SIG-M5 treated with dmso at 0.1 percent for 504 hours (cell line): ENCODE results near the gene CC2D2B.

Source experiments
- DNase-seq: peaks from one replicate; lab custom pipeline; 2025; ENCODE audit not compliant: unreplicated experiment; lab: John Stamatoyannopoulos, UW

The CC2D2B gene

GRCh38 chr10:96073722-96074121 lies 165.9 kb downstream of the CC2D2B start:
- DNase-seq, result peak; percentile 53

- DNase-seq, result no peak
These were observed 167.0 kb downstream of the CC2D2B start for GRCh38 chr10:96074776-96075175.

GRCh38 chr10:96075977-96076376 lies 168.2 kb downstream of the CC2D2B start:
- no peak for DNase-seq

- no peak for DNase-seq
These were observed 169.4 kb downstream of the CC2D2B start for GRCh38 chr10:96077156-96077555.

- no peak for DNase-seq
These were observed 174.4 kb downstream of the CC2D2B start for GRCh38 chr10:96082153-96082552.
